GM18517 (cell line): ENCODE results near the gene SLC1A1.

Source experiments
- ATAC-seq: cut with Tn5 transposase; IDR thresholded peaks from one replicate; pipeline ENCODE4 v1.9.1; 2021; ENCODE audit warnings: mild to moderate bottlenecking, moderate library complexity; ENCODE audit not compliant: unreplicated experiment

Gene SLC1A1

GRCh38 chr9:4489919-4490704, at the start of gene SLC1A1:
TSS of gene SLC1A1 (plus strand) at chr9:4490468. CDS start at chr9:4490680, 212 bp downstream.
- ATAC-seq: peak; percentile 71

GRCh38 chr9:4442806-4443205, 47.5 kb upstream of the SLC1A1 start:
- ATAC-seq: no peak

GRCh38 chr9:4443439-4443838, 46.8 kb upstream of the SLC1A1 start:
- no peak for ATAC-seq

- no peak for ATAC-seq
Observed at GRCh38 chr9:4461437-4461836, 28.8 kb upstream of the SLC1A1 start.

- no peak for ATAC-seq
Observed at GRCh38 chr9:4463824-4464223, 26.4 kb upstream of the SLC1A1 start.

- peak; percentile 97 for ATAC-seq
Observed at GRCh38 chr9:4464911-4465513, 25.3 kb upstream of the SLC1A1 start.

- no peak for ATAC-seq
Observed at GRCh38 chr9:4465910-4466309, 24.4 kb upstream of the SLC1A1 start.

GRCh38 chr9:4475301-4475700, 15.0 kb upstream of the SLC1A1 start:
- ATAC-seq: no peak

GRCh38 chr9:4486176-4486575, 4.1 kb upstream of the SLC1A1 start:
- ATAC-seq: no peak

- no peak for ATAC-seq
Observed at GRCh38 chr9:4489562-4489918, 728 bp upstream of the SLC1A1 start.

GRCh38 chr9:4490705-4491625, 697 bp downstream of the SLC1A1 start:
- peak; percentile 16 for ATAC-seq

GRCh38 chr9:4491626-4491975, 1.3 kb downstream of the SLC1A1 start:
- no peak for ATAC-seq

- ATAC-seq: no peak
Observed at GRCh38 chr9:4494332-4494731, 4.1 kb downstream of the SLC1A1 start.

GRCh38 chr9:4494806-4495205, 4.5 kb downstream of the SLC1A1 start:
- no peak for ATAC-seq

GRCh38 chr9:4495537-4495936, 5.3 kb downstream of the SLC1A1 start:
- ATAC-seq: no peak

- no peak for ATAC-seq
Observed at GRCh38 chr9:4496497-4496896, 6.2 kb downstream of the SLC1A1 start.

- no peak for ATAC-seq
Observed at GRCh38 chr9:4497395-4497794, 7.1 kb downstream of the SLC1A1 start.

- ATAC-seq: no peak
Observed at GRCh38 chr9:4497855-4498254, 7.6 kb downstream of the SLC1A1 start.

- no peak for ATAC-seq
Observed at GRCh38 chr9:4499917-4500316, 9.6 kb downstream of the SLC1A1 start.

GRCh38 chr9:4501147-4501507, 10.9 kb downstream of the SLC1A1 start:
- ATAC-seq: no peak

- ATAC-seq: no peak
Observed at GRCh38 chr9:4502444-4502843, 12.2 kb downstream of the SLC1A1 start.

- no peak for ATAC-seq
Observed at GRCh38 chr9:4503103-4503502, 12.8 kb downstream of the SLC1A1 start.
